Gastrocnemius medialis (tissue), 4 donors: ENCODE data around the gene NTRK3.

Experiments used
- CTCF ChIP-seq, 5 experiments: fragments of 450-650 bp in 3 of 5; fragments of 200-600 bp in 2 of 5; sonication (generic) in 2 of 5; IDR thresholded peaks in 4 of 5; conservative IDR thresholded peaks in 1 of 5; 1 replicate in 4 of 5; 2 replicates in 1 of 5; pipeline ENCODE4 v1.5.1; 2016 to 2019; ENCODE audit warnings: antibody characterized with exemption in 5 of 5, mild to moderate bottlenecking in 3 of 5, moderate library complexity in 3 of 5
- POLR2A ChIP-seq, 2 donors: fragments of 450-650 bp; IDR thresholded peaks; one replicate each; pipeline ENCODE4 v1.6.1; 2017; ENCODE audit warnings: antibody characterized with exemption in 2 of 2, mild to moderate bottlenecking in 2 of 2, moderate library complexity in 2 of 2

- TF ChIP-seq POLR2A (IDR thresholded peaks at IDR 0.05) (no peak), CTCF (IDR thresholded peaks at IDR 0.05 in 4 of 5, conservative IDR thresholded peaks at IDR 0.05 in 1 of 5) (no peak)
These were observed 225.1 kb downstream of the NTRK3 start for GRCh38 chr15:88031461-88031860.
